HepG2 (cell line): ENCODE data around the gene PAQR7. TPM values are rescaled to one million over a fixed set of nuclear protein-coding genes. Genes with fewer than 3 reads are reported as not detected.
A peak's percentile ranks its signal among the peaks of the same experiment; 100 is the strongest.

Experiments
- ASH2L ChIP-seq: fragments of 300-600, 200-600 bp; sonication (generic); IDR thresholded peaks from 2 replicates; pipeline ENCODE4 v1.7.0; 2017; ENCODE audit warnings: low read depth, mild to moderate bottlenecking, moderate library complexity, mixed read lengths, low read length; ENCODE audit not compliant: insufficient read length
- ELF4 ChIP-seq: sonication (generic); formaldehyde crosslinking; IDR thresholded peaks from 2 replicates; pipeline ENCODE4 v1.5.0; 2020; ENCODE audit warnings: missing genetic modification reagents, mild to moderate bottlenecking, moderate library complexity, borderline replicate concordance
- ERF ChIP-seq: IDR thresholded peaks from 2 replicates; pipeline ENCODE4 v1.6.1; 2018; ENCODE audit warnings: missing biosample characterization, missing genetic modification reagents
- FOXK1 ChIP-seq: sonication (generic); formaldehyde crosslinking; IDR thresholded peaks from 2 replicates; pipeline ENCODE4 v1.4.0; 2020; ENCODE audit warnings: low read depth, missing genetic modification reagents, borderline replicate concordance
- GABPB1 ChIP-seq: IDR thresholded peaks from 2 replicates; pipeline ENCODE4 v1.6.1; 2016; ENCODE audit warnings: mild to moderate bottlenecking, missing genetic modification reagents, moderate library complexity, missing compliant biosample characterization
- IRF2 ChIP-seq: IDR thresholded peaks from 2 replicates; pipeline ENCODE4 v1.6.1; 2018; ENCODE audit warnings: missing genetic modification reagents, missing compliant biosample characterization
- ISL2 ChIP-seq: sonication (generic); formaldehyde crosslinking; IDR thresholded peaks from 2 replicates; pipeline ENCODE4 v1.5.0; 2020; ENCODE audit warnings: missing genetic modification reagents
- MNT ChIP-seq: fragments of 450-650 bp; IDR thresholded peaks from 2 replicates; pipeline ENCODE4 v1.6.1; 2016
- NPAS2 ChIP-seq: sonication (generic); formaldehyde crosslinking; IDR thresholded peaks from 2 replicates; pipeline ENCODE4 v1.8.0; 2022; ENCODE audit warnings: mild to moderate bottlenecking, missing genetic modification reagents, borderline replicate concordance
- RFX3 ChIP-seq: IDR thresholded peaks from 2 replicates; pipeline ENCODE4 v1.6.1; 2016; ENCODE audit warnings: missing biosample characterization, missing genetic modification reagents
- SOX13 ChIP-seq, 3 experiments: fragments of 450-650 bp in 1 of 3; sonication (generic) in 1 of 3; formaldehyde crosslinking in 1 of 3; IDR thresholded peaks in 2 of 3; conservative IDR thresholded peaks in 1 of 3; 2 replicates each; pipeline versions ENCODE4 v1.5.0 to v1.6.1; 2016 to 2020; ENCODE audit warnings: antibody characterized with exemption in 1 of 3, mild to moderate bottlenecking in 1 of 3, missing compliant biosample characterization in 1 of 3, missing genetic modification reagents in 1 of 3, moderate library complexity in 1 of 3
- SP5 ChIP-seq: IDR thresholded peaks from 2 replicates; pipeline ENCODE4 v1.6.1; 2016; ENCODE audit warnings: low read depth, borderline replicate concordance
- TAF15 ChIP-seq: fragments of 200-400 bp; formaldehyde crosslinking; IDR thresholded peaks from one replicate; pipeline ENCODE4 v1.6.1; 2018; ENCODE audit warnings: mild to moderate bottlenecking, low read depth, low read length; ENCODE audit not compliant: poor library complexity, severe bottlenecking
- ZFP62 ChIP-seq: sonication (generic); formaldehyde crosslinking; IDR thresholded peaks from 2 replicates; pipeline ENCODE4 v1.4.0; 2020; ENCODE audit warnings: missing genetic modification reagents
- ZHX1 ChIP-seq: sonication (generic); formaldehyde crosslinking; IDR thresholded peaks from 2 replicates; pipeline ENCODE4 v1.8.1; 2022; ENCODE audit warnings: low read depth, mild to moderate bottlenecking, missing genetic modification reagents
- ZKSCAN1 ChIP-seq: fragments of 150-350 bp; IDR thresholded peaks from 2 replicates; pipeline ENCODE4 v1.6.1; 2014; ENCODE audit warnings: low read length
- ZNF451 ChIP-seq: sonication (generic); formaldehyde crosslinking; IDR thresholded peaks from 2 replicates; pipeline ENCODE4 v1.5.0; 2020; ENCODE audit warnings: mild to moderate bottlenecking, missing genetic modification reagents
- ZNF564 ChIP-seq: sonication (generic); formaldehyde crosslinking; IDR thresholded peaks from 2 replicates; pipeline ENCODE4 v1.8.1; 2023; ENCODE audit warnings: mild to moderate bottlenecking, missing genetic modification reagents
- ZNF691 ChIP-seq: sonication (generic); formaldehyde crosslinking; IDR thresholded peaks from 2 replicates; pipeline ENCODE4 v1.4.0; 2020; ENCODE audit warnings: missing genetic modification reagents, low read depth, mild to moderate bottlenecking, borderline replicate concordance
- ZNF75D ChIP-seq: sonication (generic); formaldehyde crosslinking; IDR thresholded peaks from 2 replicates; pipeline ENCODE4 v1.8.1; 2023; ENCODE audit warnings: missing genetic modification reagents, mild to moderate bottlenecking, borderline replicate concordance
- ZNF782 ChIP-seq: sonication (generic); formaldehyde crosslinking; IDR thresholded peaks from 2 replicates; pipeline ENCODE4 v1.4.0; 2020; ENCODE audit warnings: missing genetic modification reagents, mild to moderate bottlenecking, borderline replicate concordance
- ZNF784 ChIP-seq: sonication (generic); formaldehyde crosslinking; IDR thresholded peaks from 2 replicates; pipeline ENCODE4 v1.5.1; 2020; ENCODE audit warnings: missing genetic modification reagents, mild to moderate bottlenecking, borderline replicate concordance
- polyA plus RNA-seq, 8 experiments: library from polyadenylated mRNA; depleted of rRNA in 3 of 8; stranded (reverse) in 7 of 8; unstranded in 1 of 8; fragments of >200 nt; fragmentation: Illumina TruSeq in 4 of 8; extraction: Trizol in 4 of 8; gene quantifications; 2 replicates each; pipeline versions ENCODE4 v1.2.1 to v1.2.3, GENCODE V29; 2011 to 2016; ENCODE audit warnings: low read depth in 4 of 8, missing spikeins in 1 of 8, mixed read lengths in 1 of 8; ENCODE audit not compliant: insufficient read depth in 1 of 8
- total RNA-seq, 5 experiments: library from RNA; depleted of rRNA; stranded (reverse); fragments of >200 nt; fragmentation: Illumina TruSeq; extraction: Trizol; gene quantifications; 2 replicates each; pipeline ENCODE4 v1.2.3, GENCODE V29; 2016; ENCODE audit warnings: low read depth in 1 of 5

Gene PAQR7
- total and polyA plus RNA-seq, 2 of the 13 experiments (the other 11 are each of a cell fraction or from before 2014, with no cell fraction given), result 13.2 to 16.6 TPM

GRCh38 chr1:25861316-25862286, 13.9 kb downstream of the PAQR7 start (continued):
- TF ChIP-seq SOX13 (IDR thresholded peaks at IDR 0.05), result peak; percentile 76; the same call in 1 of the 2 replicates
- TF ChIP-seq SOX13 (CRISPR knock-in tag; conservative IDR thresholded peaks at IDR 0.05 in 1 of 2, IDR thresholded peaks at IDR 0.05 in 1 of 2), result peak in 1 of 2 experiments; percentile 84; a peak in 2 of 4 replicates
- peak; percentile 44; the same call in 1 of the 2 replicates for TF ChIP-seq ISL2 (CRISPR knock-in tag)
- peak; percentile 79 for TF ChIP-seq ASH2L
- TF ChIP-seq FOXK1, result 0 out of 2 replicates have a peak, but pooled peaks have one; percentile 22
- no peak for TF ChIP-seq ZNF782
- no peak for TF ChIP-seq ZNF784 (CRISPR knock-in tag)
- TF ChIP-seq ERF (CRISPR knock-in tag), result peak; percentile 51; the same call in 1 of the 2 replicates
- no peak for TF ChIP-seq MNT
- TF ChIP-seq ELF4, result 0 out of 2 replicates have a peak, but pooled peaks have one; percentile 36
- TF ChIP-seq ZNF691 (CRISPR knock-in tag), result no peak
- TF ChIP-seq ZFP62, result no peak
- no peak for TF ChIP-seq ZHX1 (CRISPR knock-in tag)
- TF ChIP-seq ZNF75D (CRISPR knock-in tag), result no peak
- peak; percentile 22; the same call in 1 of the 2 replicates for TF ChIP-seq SP5
- TF ChIP-seq TAF15, result no peak
- TF ChIP-seq ZNF451, result no peak
- TF ChIP-seq RFX3 (CRISPR knock-in tag), result no peak
- TF ChIP-seq GABPB1 (CRISPR knock-in tag), result peak; percentile 55; the same call in 1 of the 2 replicates
- no peak for TF ChIP-seq ZNF564 (CRISPR knock-in tag)
- no peak for TF ChIP-seq ZKSCAN1
- no peak for TF ChIP-seq NPAS2
- peak; percentile 29; the same call in 1 of the 2 replicates for TF ChIP-seq IRF2 (CRISPR knock-in tag)
